Esophagus squamous epithelium (tissue), 5 donors: ENCODE measurements around the gene TOGARAM1. TPM values are rescaled to one million over a fixed set of nuclear protein-coding genes. Genes with fewer than 3 reads are reported as not detected.

Source experiments
- DNase-seq: peaks from one replicate; lab custom pipeline; 2025; lab: John Stamatoyannopoulos, UW
- H3K27ac ChIP-seq, 4 donors: fragments of 200-600 bp; sonication (generic); one replicate each; pipeline ENCODE4 v1.5.1; 2016 to 2019; ENCODE audit warnings: mild to moderate bottlenecking in 1 of 4
- H3K27me3 ChIP-seq, 4 donors: fragments of 200-600 bp; sonication (generic); 1 replicate in 3 of 4; 2 replicates in 1 of 4; pipeline versions ENCODE4 v1.5.1 to v1.6.0; 2017 to 2021; ENCODE audit warnings: antibody characterized with exemption in 1 of 4
- H3K36me3 ChIP-seq, 3 donors: fragments of 200-600 bp; sonication (generic); one replicate each; pipeline ENCODE4 v1.5.1; 2016 to 2019
- H3K4me1 ChIP-seq, 3 donors: fragments of 200-600 bp; sonication (generic); one replicate each; pipeline ENCODE4 v1.5.1; 2017 to 2019
- H3K4me3 ChIP-seq, 4 donors: fragments of 200-600 bp; sonication (generic); 1 replicate in 3 of 4; 2 replicates in 1 of 4; pipeline ENCODE4 v1.5.1; 2016 to 2019; ENCODE audit warnings: mild to moderate bottlenecking in 2 of 4, moderate library complexity in 1 of 4
- H3K9me3 ChIP-seq, 3 donors: fragments of 200-600 bp; sonication (generic); one replicate each; pipeline ENCODE4 v1.5.1; 2016 to 2019
- POLR2A ChIP-seq, 4 donors: fragments of 450-650 bp; IDR thresholded peaks; one replicate each; pipeline ENCODE4 v1.6.1; 2017; ENCODE audit warnings: antibody characterized with exemption in 4 of 4, mild to moderate bottlenecking in 4 of 4, moderate library complexity in 3 of 4
- WGBS, 2 donors: methylation state at CpG; one replicate each; pipeline ENCODE4 v1.1.5; 2018; 5-methylcytosine and 5-hydroxymethylcytosine counted together
- intact Hi-C: fragments of 100-400 bp; cut with DNase I; formaldehyde crosslinking; loops from one replicate; pipeline ENCODE4 v1.15.0; 2022
- total RNA-seq, 4 donors: library from RNA; depleted of rRNA; stranded (reverse); fragments of >200 nt; gene quantifications; one replicate each; pipeline ENCODE4 v1.1.0, GENCODE V29; 2016
- TF ChIP-seq, protein P1 (sequence below), 6 experiments: fragments of 450-650 bp in 4 of 6; fragments of 200-600 bp in 2 of 6; sonication (generic) in 2 of 6; IDR thresholded peaks; one replicate each; pipeline ENCODE4 v1.5.1; 2016 to 2019; ENCODE audit warnings: antibody characterized with exemption in 6 of 6, mild to moderate bottlenecking in 4 of 6, moderate library complexity in 4 of 6
- donor health status: DM: yes; HTN: yes; CAD: no.

Gene TOGARAM1
- total RNA-seq, 4 donors from 2014 or later: 5.8 to 23.7 (median 8.9) TPM

DNA sequence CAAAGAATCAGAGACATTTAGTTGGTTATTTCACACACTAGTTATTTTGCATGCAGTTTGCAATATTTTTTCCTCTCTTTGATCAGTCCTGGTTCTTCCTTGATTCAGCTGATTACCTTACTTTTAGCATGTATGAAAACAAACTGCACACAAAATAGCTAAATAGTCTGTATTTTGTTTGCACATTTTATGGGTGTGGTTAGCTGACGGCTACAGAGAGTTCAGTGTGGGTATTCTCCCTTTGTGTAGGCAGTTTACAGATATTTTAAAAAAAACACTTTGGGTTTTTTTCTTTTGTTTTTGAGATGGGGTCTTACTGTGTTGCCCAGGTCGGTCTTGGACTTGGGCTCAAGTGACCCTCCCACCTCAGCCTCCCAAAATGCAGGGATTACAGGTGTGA, 28.5 kb downstream of the TOGARAM1 start:
- no peak for DNase-seq
- 51 to 81% methylated on average over 2 of the region's 2 CpGs for WGBS, 2 donors
- Histone ChIP-seq H3K36me3 (no peaks in the 10 kb centered on the region), H3K4me3 (no peak overlapping the region), H3K4me1 (peaks cover 0 to 10% (median 0%) of the 10 kb centered on the region in 3 donors), H3K27me3 (no peaks in the 10 kb centered on the region), H3K27ac (no peak overlapping the region), H3K9me3 (no peaks in the 10 kb centered on the region)
- TF ChIP-seq, protein P1, sequence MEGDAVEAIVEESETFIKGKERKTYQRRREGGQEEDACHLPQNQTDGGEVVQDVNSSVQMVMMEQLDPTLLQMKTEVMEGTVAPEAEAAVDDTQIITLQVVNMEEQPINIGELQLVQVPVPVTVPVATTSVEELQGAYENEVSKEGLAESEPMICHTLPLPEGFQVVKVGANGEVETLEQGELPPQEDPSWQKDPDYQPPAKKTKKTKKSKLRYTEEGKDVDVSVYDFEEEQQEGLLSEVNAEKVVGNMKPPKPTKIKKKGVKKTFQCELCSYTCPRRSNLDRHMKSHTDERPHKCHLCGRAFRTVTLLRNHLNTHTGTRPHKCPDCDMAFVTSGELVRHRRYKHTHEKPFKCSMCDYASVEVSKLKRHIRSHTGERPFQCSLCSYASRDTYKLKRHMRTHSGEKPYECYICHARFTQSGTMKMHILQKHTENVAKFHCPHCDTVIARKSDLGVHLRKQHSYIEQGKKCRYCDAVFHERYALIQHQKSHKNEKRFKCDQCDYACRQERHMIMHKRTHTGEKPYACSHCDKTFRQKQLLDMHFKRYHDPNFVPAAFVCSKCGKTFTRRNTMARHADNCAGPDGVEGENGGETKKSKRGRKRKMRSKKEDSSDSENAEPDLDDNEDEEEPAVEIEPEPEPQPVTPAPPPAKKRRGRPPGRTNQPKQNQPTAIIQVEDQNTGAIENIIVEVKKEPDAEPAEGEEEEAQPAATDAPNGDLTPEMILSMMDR (IDR thresholded peaks at IDR 0.05): no peak
- no peak for TF ChIP-seq POLR2A (IDR thresholded peaks at IDR 0.05)
- intact Hi-C loops: no loop called here

DNA sequence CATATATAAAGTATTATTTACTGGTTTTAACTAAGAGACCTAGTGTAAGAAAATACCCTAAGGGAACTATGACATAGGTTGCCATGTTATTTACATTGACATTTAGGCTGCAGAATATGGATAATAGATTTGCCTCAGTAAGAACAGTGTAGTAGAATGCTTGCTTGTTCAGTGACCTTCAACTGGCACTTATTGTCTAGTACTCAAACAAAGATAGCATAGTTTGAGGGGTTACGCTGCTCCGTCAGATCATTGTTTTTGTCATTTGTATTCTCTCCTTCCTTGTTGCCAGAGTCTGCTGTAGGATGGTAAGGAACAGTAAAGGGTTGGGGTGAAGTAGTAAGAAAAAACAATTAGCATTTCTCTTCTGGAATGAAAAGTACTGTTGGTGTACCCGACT, 33.2 kb downstream of the TOGARAM1 start:
- Histone ChIP-seq H3K9me3 (no peaks in the 10 kb centered on the region), H3K4me1 (no peaks in the 10 kb centered on the region), H3K4me3 (no peak overlapping the region), H3K27ac (no peak overlapping the region), H3K27me3 (no peaks in the 10 kb centered on the region), H3K36me3 (peaks cover 0 to 20% (median 0%) of the 10 kb centered on the region in 3 donors)
- WGBS, 2 donors: 95% methylated on average over 3 of the region's 3 CpGs
- intact Hi-C loops: no loop called here
- DNase-seq: no peak
- TF ChIP-seq, protein P1 (IDR thresholded peaks at IDR 0.05): no peak
- no peak for TF ChIP-seq POLR2A (IDR thresholded peaks at IDR 0.05)

DNA sequence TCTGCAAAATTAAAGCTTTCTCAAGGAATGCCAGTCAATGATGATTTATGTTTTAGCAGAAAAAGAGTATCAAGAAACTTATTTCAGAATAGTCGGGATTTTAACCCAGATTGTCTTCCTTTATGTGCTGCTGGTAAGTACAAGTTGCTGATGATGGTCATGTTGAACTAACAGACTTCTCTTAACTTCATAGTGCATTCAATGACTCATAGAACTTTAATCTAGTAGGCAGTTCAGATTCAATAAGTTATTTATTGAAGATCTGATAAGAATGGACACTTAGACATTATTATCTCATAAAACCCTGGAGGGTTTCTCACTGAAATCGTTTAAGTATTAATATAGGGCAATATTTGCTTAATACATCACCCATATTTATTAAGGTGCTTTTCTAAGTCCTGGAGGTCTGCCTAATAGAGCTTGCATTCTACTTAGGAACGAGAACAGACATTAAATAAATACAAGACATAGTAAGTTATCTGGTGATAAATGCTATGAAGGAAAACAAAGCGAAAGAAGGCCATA, 33.8 kb downstream of the TOGARAM1 start:
- H3K4me1 ChIP-seq: no peaks in the 10 kb centered on the region
- no peak for DNase-seq
- 84 to 86% methylated on average over 4 of the region's 4 CpGs for WGBS, 2 donors
- no peak overlapping the region for H3K4me3 ChIP-seq
- H3K27ac ChIP-seq: no peak overlapping the region
- intact Hi-C loops: no loop called here
- no peaks in the 10 kb centered on the region for H3K27me3 ChIP-seq
- TF ChIP-seq, protein P1 (IDR thresholded peaks at IDR 0.05): no peak
- no peak for TF ChIP-seq POLR2A (IDR thresholded peaks at IDR 0.05)
- no peaks in the 10 kb centered on the region for H3K9me3 ChIP-seq
- peaks cover 0 to 26% (median 0%) of the 10 kb centered on the region in 3 donors for H3K36me3 ChIP-seq

DNA sequence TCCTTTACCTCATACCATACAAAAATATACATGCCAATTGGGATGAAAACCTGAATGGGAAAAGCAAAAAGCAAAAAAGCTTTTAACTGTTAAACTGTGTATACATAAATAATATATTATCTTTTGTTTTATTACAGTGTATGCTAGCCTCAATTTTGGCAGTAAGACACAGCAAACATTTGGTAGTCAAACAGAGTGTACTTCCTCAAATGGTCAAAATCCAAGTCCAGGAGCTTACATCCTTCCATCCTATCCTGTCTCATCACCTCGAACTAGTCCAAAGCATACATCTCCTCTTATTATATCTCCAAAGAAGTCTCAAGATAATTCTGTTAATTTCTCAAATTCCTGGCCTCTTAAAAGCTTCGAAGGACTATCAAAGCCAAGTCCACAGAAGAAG, 41.9 kb downstream of the TOGARAM1 start:
- no peaks in the 10 kb centered on the region for H3K4me1 ChIP-seq
- TF ChIP-seq, protein P1 (IDR thresholded peaks at IDR 0.05): no peak
- TF ChIP-seq POLR2A (IDR thresholded peaks at IDR 0.05): no peak
- no peaks in the 10 kb centered on the region for H3K9me3 ChIP-seq
- no peak overlapping the region for H3K4me3 ChIP-seq
- WGBS, 2 donors: 92 to 93% methylated on average over 2 of the region's 2 CpGs
- H3K36me3 ChIP-seq: peaks cover 0 to 49% (median 0%) of the 10 kb centered on the region in 3 donors
- intact Hi-C loops: no loop called here
- H3K27me3 ChIP-seq: no peaks in the 10 kb centered on the region
- no peak overlapping the region for H3K27ac ChIP-seq
- DNase-seq: no peak

DNA sequence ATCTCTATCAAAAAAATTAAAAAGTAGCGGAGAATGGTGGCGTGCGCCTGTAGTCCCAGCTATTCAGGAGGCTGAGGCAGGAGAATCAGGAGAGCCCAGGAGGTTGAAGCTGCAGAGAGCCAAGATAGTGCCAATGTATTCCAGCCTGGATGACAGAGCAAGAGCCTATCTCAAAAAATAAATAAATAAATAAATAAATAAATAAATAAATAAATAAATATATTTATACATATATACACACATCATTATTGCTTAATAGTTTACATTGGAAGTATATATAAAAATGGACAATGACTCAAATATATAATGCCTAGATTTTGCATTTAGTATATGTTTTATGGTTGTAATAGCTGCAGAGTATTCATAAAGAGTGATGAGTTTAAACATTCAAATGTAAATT, 53.1 kb downstream of the TOGARAM1 start:
- H3K27me3 ChIP-seq: no peaks in the 10 kb centered on the region
- intact Hi-C loops: no loop called here
- no peak for DNase-seq
- no peaks in the 10 kb centered on the region for H3K4me1 ChIP-seq
- H3K27ac ChIP-seq: no peak overlapping the region
- H3K4me3 ChIP-seq: no peak overlapping the region
- no peak for TF ChIP-seq POLR2A (IDR thresholded peaks at IDR 0.05)
- TF ChIP-seq, protein P1 (IDR thresholded peaks at IDR 0.05): no peak
- 96 to 100% methylated on average over 3 of the region's 3 CpGs for WGBS, 2 donors
- peaks cover 0 to 74% (median 0%) of the 10 kb centered on the region in 3 donors for H3K36me3 ChIP-seq
- no peaks in the 10 kb centered on the region for H3K9me3 ChIP-seq
